NT2/D1 (cell line): ENCODE data around the gene WAC.
"Not testable (repeated sequence)": the region's sequence is repeated elsewhere in the genome, so short reads cannot be mapped to it uniquely, and the experiment has no call there.

Source experiments
- DNase-seq: peaks from one replicate; pipeline ENCODE4 v3.0.0-alpha.2; 2011; ENCODE audit warnings: low read depth, low spot score
- H3K27me3 ChIP-seq: 2 replicates; pipeline ENCODE4 v1.6.0; 2011; ENCODE audit warnings: mild to moderate bottlenecking; ENCODE audit not compliant: insufficient read length, insufficient read depth
- H3K36me3 ChIP-seq: 2 replicates; pipeline ENCODE4 v1.6.1; 2011; ENCODE audit warnings: mild to moderate bottlenecking, low read length, mixed read lengths; ENCODE audit not compliant: insufficient read depth, insufficient read length
- H3K4me1 ChIP-seq: 2 replicates; pipeline ENCODE4 v1.5.1; 2011; ENCODE audit not compliant: insufficient read depth, insufficient read length
- H3K4me3 ChIP-seq: 2 replicates; pipeline ENCODE4 v1.5.1; 2011; ENCODE audit warnings: low read depth; ENCODE audit not compliant: insufficient read length
- H3K9ac ChIP-seq: 2 replicates; pipeline ENCODE4 v1.6.0; 2011; ENCODE audit warnings: low read depth; ENCODE audit not compliant: insufficient read length
- H3K9me3 ChIP-seq: 2 replicates; pipeline ENCODE4 v1.5.1; 2011; ENCODE audit warnings: mild to moderate bottlenecking, low read length; ENCODE audit not compliant: insufficient read depth
- SUZ12 ChIP-seq: IDR thresholded peaks from 2 replicates; pipeline ENCODE4 v1.6.1; 2011; ENCODE audit not compliant: insufficient read length, insufficient read depth; ENCODE audit errors: extremely low read depth
- YY1 ChIP-seq: IDR thresholded peaks from 2 replicates; pipeline ENCODE4 v1.6.1; 2011; ENCODE audit not compliant: insufficient read length, insufficient read depth
- ZNF274 ChIP-seq: IDR thresholded peaks from 2 replicates; pipeline ENCODE4 v1.6.1; 2011; ENCODE audit warnings: mild to moderate bottlenecking, low read depth, low read length

WAC gene

GRCh38 chr10:28594406-28594805 is 61.5 kb downstream of the WAC start:
- Histone ChIP-seq H3K36me3 (peaks cover 72% of the 10 kb centered on the region), H3K27me3 (no peaks in the 10 kb centered on the region), H3K4me1 (no peaks in the 10 kb centered on the region), H3K9me3 (no peaks in the 10 kb centered on the region), H3K4me3 (no peak overlapping the region), H3K9ac (no peak overlapping the region)
- DNase-seq = no peak
- no peak for TF ChIP-seq ZNF274
- no peak for TF ChIP-seq YY1
- TF ChIP-seq SUZ12 = no peak

GRCh38 chr10:28595613-28596012 is 62.7 kb downstream of the WAC start:
- H3K4me1 ChIP-seq = no peaks in the 10 kb centered on the region
- no peak overlapping the region for H3K4me3 ChIP-seq
- TF ChIP-seq ZNF274 (no peak), YY1 (no peak), SUZ12 (no peak)
- H3K9me3 ChIP-seq = no peaks in the 10 kb centered on the region
- H3K27me3 ChIP-seq = no peaks in the 10 kb centered on the region
- DNase-seq = no peak
- peaks cover 68% of the 10 kb centered on the region for H3K36me3 ChIP-seq
- no peak overlapping the region for H3K9ac ChIP-seq

- Histone ChIP-seq H3K4me1 (no peaks in the 10 kb centered on the region), H3K4me3 (no peak overlapping the region), H3K9me3 (no peaks in the 10 kb centered on the region), H3K9ac (no peak overlapping the region), H3K36me3 (peaks cover 73% of the 10 kb centered on the region), H3K27me3 (no peaks in the 10 kb centered on the region)
- TF ChIP-seq ZNF274 (no peak), YY1 (no peak)
- no peak for DNase-seq
Observed at GRCh38 chr10:28600056-28600455, 67.1 kb downstream of the WAC start.

- no peak overlapping the region for H3K4me3 ChIP-seq
- H3K9ac ChIP-seq = no peak overlapping the region
- H3K27me3 ChIP-seq = no peaks in the 10 kb centered on the region
- no peak for TF ChIP-seq ZNF274
- TF ChIP-seq SUZ12 = no peak
- no peak for TF ChIP-seq YY1
- no peaks in the 10 kb centered on the region for H3K4me1 ChIP-seq
- no peak for DNase-seq
- H3K9me3 ChIP-seq = no peaks in the 10 kb centered on the region
- peaks cover 68% of the 10 kb centered on the region for H3K36me3 ChIP-seq
Observed at GRCh38 chr10:28601012-28601411, 68.1 kb downstream of the WAC start.

DNA sequence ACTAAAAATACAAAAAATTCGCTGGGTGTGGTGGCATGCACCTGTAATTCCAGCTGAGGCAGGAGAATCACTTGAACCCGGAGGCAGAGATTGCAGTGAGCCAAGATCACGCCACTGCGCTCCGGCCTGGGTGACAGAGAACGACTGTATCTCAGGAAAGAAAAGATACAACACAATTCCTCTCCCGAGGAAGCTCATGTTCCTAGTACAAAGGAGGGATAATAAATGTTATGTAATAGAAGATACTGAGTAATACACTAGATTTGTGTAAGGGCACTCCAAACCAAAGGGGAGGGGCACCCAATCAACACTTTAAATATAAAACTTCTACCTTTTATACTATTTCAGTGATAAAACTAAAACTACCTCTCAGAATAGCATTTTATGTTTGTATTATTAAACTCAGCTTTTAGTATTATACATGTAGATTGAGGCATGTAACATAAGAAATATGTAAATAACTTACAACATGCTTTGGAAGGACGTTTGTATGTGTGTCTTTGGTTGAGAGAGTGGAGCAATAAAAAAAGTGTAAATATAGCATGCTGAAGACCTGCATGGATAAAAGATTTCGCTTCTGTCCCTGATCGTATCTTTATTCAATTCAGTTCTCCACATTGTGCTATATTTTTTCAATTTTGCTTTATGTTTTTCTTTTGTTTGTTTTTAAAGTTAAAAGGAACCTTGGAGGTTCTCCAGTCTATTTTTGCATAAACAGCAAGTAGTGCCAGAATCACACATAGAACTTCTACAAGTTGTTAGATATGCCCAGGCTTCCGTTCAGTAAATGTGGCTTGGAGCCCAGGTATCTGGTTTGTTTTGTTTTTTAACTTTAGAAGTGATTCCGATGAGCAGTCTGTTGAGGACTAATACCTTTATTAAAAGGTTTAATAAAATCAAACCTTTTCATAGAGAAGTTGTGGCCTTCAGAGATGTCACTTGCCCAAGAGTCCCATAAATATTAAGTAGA is 71.9 kb downstream of the WAC start:
- Histone ChIP-seq H3K36me3 (peaks cover 65% of the 10 kb centered on the region), H3K27me3 (no peaks in the 10 kb centered on the region), H3K4me1 (no peaks in the 10 kb centered on the region), H3K9ac (no peak overlapping the region), H3K9me3 (no peaks in the 10 kb centered on the region), H3K4me3 (no peak overlapping the region)
- no peak for DNase-seq
- no peak for TF ChIP-seq ZNF274
- no peak for TF ChIP-seq SUZ12
- no peak for TF ChIP-seq YY1

DNA sequence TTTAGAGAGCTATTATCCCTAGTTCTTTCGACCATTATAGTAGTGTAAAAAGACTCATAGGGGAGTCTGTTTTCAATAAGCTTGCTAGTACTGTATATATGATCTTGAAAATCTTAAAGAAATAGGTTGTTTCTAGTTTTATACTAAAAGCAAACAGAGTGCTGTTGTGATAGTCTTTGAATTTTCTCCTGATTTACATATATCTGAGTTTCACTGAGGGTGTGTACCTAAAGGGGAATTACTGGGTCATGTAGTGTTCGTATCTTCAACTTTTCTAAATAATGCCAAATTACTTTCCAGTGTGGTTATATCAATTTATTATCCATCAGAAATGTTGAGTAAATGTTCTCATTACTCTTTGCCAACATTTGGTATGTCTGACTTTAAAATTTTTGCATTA is 73.7 kb downstream of the WAC start:
- Histone ChIP-seq H3K4me3 (no peak overlapping the region), H3K4me1 (no peaks in the 10 kb centered on the region), H3K9me3 (no peaks in the 10 kb centered on the region), H3K36me3 (peaks cover 68% of the 10 kb centered on the region), H3K27me3 (no peaks in the 10 kb centered on the region), H3K9ac (no peak overlapping the region)
- DNase-seq = no peak
- no peak for TF ChIP-seq SUZ12
- no peak for TF ChIP-seq ZNF274
- no peak for TF ChIP-seq YY1

DNA sequence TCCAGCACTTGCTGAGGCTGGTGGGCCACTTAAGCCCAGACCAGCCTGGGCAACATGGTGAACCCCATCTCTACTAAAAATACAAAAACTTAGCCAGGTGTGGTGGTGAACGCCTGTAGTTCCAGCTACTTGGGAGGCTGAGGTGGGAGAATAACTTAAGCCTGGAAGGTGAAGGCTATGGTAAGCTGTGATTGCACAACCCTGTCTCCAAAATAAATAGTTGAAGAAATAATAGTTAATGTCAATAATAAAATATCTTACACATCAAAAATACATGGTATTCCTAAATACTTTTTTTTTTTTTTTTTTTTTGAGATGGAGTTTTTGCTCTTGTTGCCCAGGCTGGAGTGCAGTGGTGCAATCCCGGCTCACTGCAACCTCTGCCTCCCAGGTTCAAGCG is 76.7 kb downstream of the WAC start:
- not testable (repeated sequence) for H3K9me3 ChIP-seq, H3K4me3 ChIP-seq, H3K9ac ChIP-seq, H3K4me1 ChIP-seq, DNase-seq, H3K27me3 ChIP-seq
- H3K36me3 ChIP-seq = peaks cover 73% of the 10 kb centered on the region

DNA sequence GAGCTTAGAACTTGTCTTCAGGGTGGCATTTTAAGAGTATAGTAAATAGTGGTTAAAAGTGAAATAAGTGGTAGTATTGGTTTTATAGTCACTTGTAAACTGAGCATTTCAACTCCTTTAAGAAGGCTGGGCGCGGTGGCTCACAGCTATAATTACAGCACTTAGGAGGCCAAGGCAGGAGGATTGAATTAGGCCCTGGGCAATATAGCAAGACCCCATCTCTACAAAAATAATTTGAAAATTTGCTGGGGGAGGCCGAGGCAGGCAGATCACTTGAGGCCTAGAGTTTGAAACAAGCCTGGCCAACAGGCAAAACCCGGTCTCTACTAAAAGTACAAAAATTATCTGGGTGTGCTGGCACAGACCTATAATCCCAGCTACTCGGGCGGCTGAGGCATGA is 80.0 kb downstream of the WAC start:
- Histone ChIP-seq H3K9ac (no peak overlapping the region), H3K9me3 (no peaks in the 10 kb centered on the region), H3K36me3 (peaks cover 91% of the 10 kb centered on the region), H3K4me1 (no peaks in the 10 kb centered on the region), H3K27me3 (no peaks in the 10 kb centered on the region), H3K4me3 (no peak overlapping the region)
- DNase-seq = no peak
- TF ChIP-seq YY1 = no peak
- no peak for TF ChIP-seq ZNF274
- TF ChIP-seq SUZ12 = no peak
